K562 (cell line): ENCODE data around the gene AMMECR1L. TPM values are rescaled to one million over a fixed set of nuclear protein-coding genes. Genes with fewer than 3 reads are reported as not detected.
A peak's percentile ranks its signal among the peaks of the same experiment; 100 is the strongest.

Source experiments
- ATAC-seq: fragments of 200-7000 bp; cut with Tn5 transposase; 3 replicates; pipeline ENCODE4 v1.9.1; 2020; ENCODE audit warnings: moderate library complexity
- BruUV-seq: library from RNA; stranded (reverse); fragments of 400-500 nt; replicated peaks from 2 replicates; lab custom pipeline; 2021; lab: Mats Ljungman, UMichigan
- CTCF ChIA-PET: fragments of 300-600 bp; formaldehyde crosslinking; extraction: SDS; loops from one replicate; lab custom pipeline; 2021; ENCODE audit warnings: low intra/inter-chr PET ratio; lab: Yijun Ruan, JAX
- POLR2A ChIA-PET: fragments of 300-600, 350-650 bp; sonication (Branson Sonifier 250); formaldehyde crosslinking; extraction: SDS; loops from one replicate; lab custom pipeline; 2021; ENCODE audit warnings: antibody characterized with exemption, inconsistent platforms; lab: Yijun Ruan, JAX
- DNase-seq, 4 experiments: peaks; one replicate each; pipeline versions ENCODE4 v3.0.0 to v3.0.0-alpha.2; 2011 to 2018; ENCODE audit warnings: low spot score in 3 of 4, mixed read lengths in 3 of 4; ENCODE audit errors: extremely low read depth in 1 of 4
- FAIRE-seq: peaks from 2 replicates; lab custom pipeline; 2011; peaks lifted over from hg19 to GRCh38; lab: Jason Lieb, UNC
- H2AFZ ChIP-seq: 2 replicates; pipeline ENCODE4 v1.6.0; 2011; ENCODE audit warnings: low read depth, low read length, control low read depth, inconsistent platforms
- H3K27ac ChIP-seq: fragments of 200-600 bp; 3 replicates; pipeline ENCODE4 v1.8.0; 2011; ENCODE audit warnings: low read depth, mild to moderate bottlenecking, control low read depth, inconsistent platforms, low read length, moderate library complexity, mixed read lengths; ENCODE audit errors: extremely low read depth
- H3K27me3 ChIP-seq, 2 experiments: fragments of 300-600 bp in 1 of 2; 2 replicates in 1 of 2; 3 replicates in 1 of 2; pipeline versions ENCODE4 v1.6.0 to v1.8.0; 2011; ENCODE audit warnings: inconsistent platforms in 2 of 2, low read length in 2 of 2, mild to moderate bottlenecking in 1 of 2, mixed read lengths in 1 of 2, moderate library complexity in 1 of 2; ENCODE audit not compliant: control insufficient read depth in 2 of 2, insufficient read depth in 2 of 2
- H3K36me3 ChIP-seq: fragments of 300-600 bp; 3 replicates; pipeline ENCODE4 v1.8.0; 2011; ENCODE audit warnings: mild to moderate bottlenecking, low read length, inconsistent platforms; ENCODE audit not compliant: control insufficient read depth, insufficient read depth
- H3K4me1 ChIP-seq, 2 experiments: fragments of 200-600 bp in 1 of 2; replicated peaks in 1 of 2; 2 replicates in 1 of 2; 3 replicates in 1 of 2; pipeline versions ENCODE4 v1.5.1 to v1.8.0; 2011; ENCODE audit warnings: inconsistent platforms in 2 of 2, low read length in 2 of 2, mild to moderate bottlenecking in 1 of 2, mixed read lengths in 1 of 2, moderate library complexity in 1 of 2; ENCODE audit not compliant: control insufficient read depth in 2 of 2, insufficient read depth in 2 of 2
- H3K4me2 ChIP-seq: 2 replicates; pipeline ENCODE4 v1.6.1; 2011; ENCODE audit warnings: low read length, control low read depth, inconsistent platforms, mixed read lengths; ENCODE audit not compliant: insufficient read depth
- H3K4me3 ChIP-seq: fragments of 200-600 bp; sonication (generic), shearing (Covaris generic); 2 replicates; pipeline ENCODE4 v1.5.1; 2016; ENCODE audit warnings: control low read depth, inconsistent platforms
- H3K79me2 ChIP-seq: fragments of 200-600 bp; 3 replicates; pipeline ENCODE4 v1.8.0; 2011; ENCODE audit warnings: low read length, inconsistent platforms; ENCODE audit not compliant: control insufficient read depth, insufficient read depth
- H3K9ac ChIP-seq, 2 experiments: 2 replicates each; pipeline versions ENCODE4 v1.6.0 to v1.6.1; 2011; ENCODE audit warnings: low read depth in 2 of 2, low read length in 2 of 2, control low read depth in 1 of 2, inconsistent platforms in 1 of 2, mild to moderate bottlenecking in 1 of 2, mixed read lengths in 1 of 2; ENCODE audit not compliant: insufficient read depth in 1 of 2
- H3K9me1 ChIP-seq: one replicate; pipeline ENCODE4 v1.6.0; 2011; ENCODE audit warnings: inconsistent platforms, mild to moderate bottlenecking, low read length, moderate library complexity; ENCODE audit not compliant: control insufficient read depth, insufficient read depth
- H3K9me3 ChIP-seq: replicated peaks from 2 replicates; pipeline ENCODE4 v1.5.1; 2011; ENCODE audit warnings: low read depth, low read length, inconsistent platforms; ENCODE audit not compliant: control insufficient read depth, insufficient read depth
- H4K20me1 ChIP-seq: replicated peaks from 2 replicates; pipeline ENCODE4 v1.6.1; 2011; ENCODE audit warnings: low read length, inconsistent platforms, mixed read lengths; ENCODE audit not compliant: control insufficient read depth, insufficient read depth
- JUND ChIP-seq, 2 experiments: IDR thresholded peaks; 2 replicates in 1 of 2; 3 replicates in 1 of 2; pipeline ENCODE4 v1.6.1; 2011; ENCODE audit warnings: borderline replicate concordance in 2 of 2, low read depth in 2 of 2, low read length in 2 of 2, improper control_type of control experiment in 1 of 2, missing biosample characterization in 1 of 2, missing genetic modification characterization in 1 of 2, missing genetic modification reagents in 1 of 2
- LCOR ChIP-seq: sonication (generic); formaldehyde crosslinking; IDR thresholded peaks from 2 replicates; pipeline ENCODE4 v1.8.0; 2022; ENCODE audit warnings: mild to moderate bottlenecking, missing genetic modification reagents
- RBM15 ChIP-seq: fragments of 200-400 bp; formaldehyde crosslinking; IDR thresholded peaks from 2 replicates; pipeline ENCODE4 v1.6.1; 2018; ENCODE audit warnings: mild to moderate bottlenecking, low read length, moderate library complexity; ENCODE audit not compliant: insufficient read depth
- SIN3A ChIP-seq, 2 experiments: fragments of 150-350 bp in 1 of 2; IDR thresholded peaks; 2 replicates each; pipeline ENCODE4 v1.6.1; 2011 to 2016; ENCODE audit warnings: borderline replicate concordance in 2 of 2, low read depth in 2 of 2, low read length in 2 of 2, mild to moderate bottlenecking in 2 of 2, moderate library complexity in 2 of 2; ENCODE audit not compliant: control insufficient read depth in 1 of 2
- SMARCE1 ChIP-seq: fragments of 450-650 bp; IDR thresholded peaks from 2 replicates; pipeline ENCODE4 v1.7.1; 2016; ENCODE audit warnings: mild to moderate bottlenecking
- ZSCAN29 ChIP-seq: fragments of 450-650 bp; IDR thresholded peaks from 2 replicates; pipeline ENCODE4 v1.6.1; 2017
- WGBS: fragments of 100-300 bp; shearing (Covaris generic); methylation state at CpG from one replicate; pipeline ENCODE4 v1.1.6; 2016; ENCODE audit warnings: low coverage, mixed read lengths; ENCODE audit not compliant: insufficient coverage; ENCODE audit errors: missing lambda C conversion rate; 5-methylcytosine and 5-hydroxymethylcytosine counted together
- in situ Hi-C: fragments of 300-500 bp; cut with MboI; formaldehyde crosslinking; loops from 4 replicates; pipeline ENCODE4 v1.15.0; 2018; ENCODE audit warnings: inconsistent platforms, mixed read lengths
- intact Hi-C: fragments of 100-400 bp; cut with micrococcal nuclease; formaldehyde crosslinking; loops from 2 replicates; pipeline ENCODE4 v1.14.2; 2022
- polyA plus RNA-seq, 8 experiments: library from polyadenylated mRNA; depleted of rRNA in 4 of 8; stranded (reverse) in 5 of 8; unstranded in 3 of 8; fragments of >200 nt; fragmentation: Nextera tagmentation in 2 of 8; fragmentation: Illumina TruSeq in 1 of 8; extraction: Ambion mirVana in 2 of 8; extraction: Trizol in 1 of 8; gene quantifications; 2 replicates each; pipeline versions ENCODE4 v1.2.1 to v1.2.3, GENCODE V29; 2011 to 2014; ENCODE audit warnings: inconsistent platforms in 1 of 8, missing spikeins in 1 of 8
- total RNA-seq, 7 experiments: library from RNA; depleted of rRNA in 6 of 7; stranded (reverse); fragments of >200 nt in 6 of 7; fragmentation: Illumina TruSeq in 2 of 7; extraction: Trizol in 2 of 7; gene quantifications; 2 replicates each; pipeline versions ENCODE4 v1.2.1 to v1.2.3, GENCODE V29; 2011 to 2021; ENCODE audit warnings: low replicate concordance in 1 of 7
- TF ChIP-seq, protein P1 (sequence below): fragments of 200-800 bp; sonication (Bioruptor generic); IDR thresholded peaks from 2 replicates; pipeline ENCODE4 v1.6.1; 2017; ENCODE audit warnings: missing genetic modification characterization, missing compliant biosample characterization
- TF ChIP-seq, protein P2 (sequence below): sonication (generic); formaldehyde crosslinking; IDR thresholded peaks from 2 replicates; pipeline ENCODE4 v1.8.1; 2023; ENCODE audit warnings: mild to moderate bottlenecking, missing genetic modification reagents
- TF ChIP-seq, protein P3 (sequence below), 2 experiments: IDR thresholded peaks in 1 of 2; conservative IDR thresholded peaks in 1 of 2; 2 replicates each; pipeline ENCODE4 v1.6.1; 2016; ENCODE audit warnings: low read depth in 2 of 2, mild to moderate bottlenecking in 1 of 2, missing compliant biosample characterization in 1 of 2, missing genetic modification characterization in 1 of 2, moderate library complexity in 1 of 2

Gene AMMECR1L
- total and polyA plus RNA-seq, 9 of the 15 experiments (the other 6 are each of a cell fraction or from before 2014, with no cell fraction given) = 3.7 to 15.3 (median 9.1) TPM

DNA sequence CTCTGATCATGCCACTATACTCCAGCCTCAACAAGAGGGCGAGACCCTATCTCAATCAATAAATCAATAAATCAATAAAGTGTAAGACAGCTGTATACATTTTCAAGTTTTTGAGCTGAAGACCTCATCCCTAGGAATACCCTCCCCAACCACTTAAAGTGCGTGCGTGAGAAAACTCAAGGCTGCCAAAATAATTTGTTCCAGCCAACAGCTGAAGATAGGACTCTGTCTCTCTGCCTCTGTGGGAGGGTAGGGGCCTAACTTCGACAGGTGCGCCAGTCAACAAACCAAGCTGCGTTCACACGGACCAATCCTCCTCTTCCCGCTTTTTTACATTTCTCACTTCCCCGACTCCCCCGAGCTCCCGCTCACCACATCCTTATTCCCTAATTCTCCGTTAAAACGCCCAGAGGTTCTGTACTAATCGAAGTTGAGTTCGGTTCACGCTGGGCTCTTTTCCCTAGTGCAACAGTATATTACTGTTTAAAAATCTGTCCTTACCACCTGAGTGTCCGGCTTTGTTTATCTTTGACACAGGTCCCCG, 28.4 kb downstream of the AMMECR1L start:
- FAIRE-seq (peak; percentile 52), ATAC-seq (peak; percentile 31), DNase-seq (peak in 2 of 4 experiments; percentile 34 to 43)
- intact Hi-C loops = loop anchor here (5.0 kb wide), 3 partner anchors 170 to 375 kb away; partner anchors contain the start of genes SAP130 and UGGT1
- POLR2A ChIA-PET = interaction anchor here (0.6 to 1.1 kb wide), 5 partner anchors 13 to 103 kb away, joined by 3 to 4 read pairs (median 3); no protein-coding TSS in a partner anchor
- peaks cover 34% of the 10 kb centered on the region for H3K36me3 ChIP-seq
- H3K79me2 ChIP-seq = peaks cover 56% of the 10 kb centered on the region
- peaks cover 8% of the 10 kb centered on the region; the same call in 1 of the 2 replicates for H4K20me1 ChIP-seq
- H3K4me3 ChIP-seq = peak overlapping the region; percentile 70
- peak overlapping the region; percentile 93 to 99 for H3K9ac ChIP-seq
- CTCF ChIA-PET = no interaction called here
- peak overlapping the region; percentile 85 for H2AFZ ChIP-seq
- no peaks in the 10 kb centered on the region for H3K9me3 ChIP-seq
- H3K27ac ChIP-seq = peak overlapping the region; percentile 85
- no peaks in the 10 kb centered on the region for H3K27me3 ChIP-seq
- TSS peak; percentile 69 for BruUV-seq
- peak overlapping the region; percentile 87 for H3K4me2 ChIP-seq
- in situ Hi-C loops = no loop called here
- WGBS = under 1% methylated on average over 18 of the region's 18 CpGs
- H3K9me1 ChIP-seq = peaks cover 4% of the 10 kb centered on the region
- peaks cover 28 to 29% of the 10 kb centered on the region in 2 experiments for H3K4me1 ChIP-seq
- TF ChIP-seq, protein P1, sequence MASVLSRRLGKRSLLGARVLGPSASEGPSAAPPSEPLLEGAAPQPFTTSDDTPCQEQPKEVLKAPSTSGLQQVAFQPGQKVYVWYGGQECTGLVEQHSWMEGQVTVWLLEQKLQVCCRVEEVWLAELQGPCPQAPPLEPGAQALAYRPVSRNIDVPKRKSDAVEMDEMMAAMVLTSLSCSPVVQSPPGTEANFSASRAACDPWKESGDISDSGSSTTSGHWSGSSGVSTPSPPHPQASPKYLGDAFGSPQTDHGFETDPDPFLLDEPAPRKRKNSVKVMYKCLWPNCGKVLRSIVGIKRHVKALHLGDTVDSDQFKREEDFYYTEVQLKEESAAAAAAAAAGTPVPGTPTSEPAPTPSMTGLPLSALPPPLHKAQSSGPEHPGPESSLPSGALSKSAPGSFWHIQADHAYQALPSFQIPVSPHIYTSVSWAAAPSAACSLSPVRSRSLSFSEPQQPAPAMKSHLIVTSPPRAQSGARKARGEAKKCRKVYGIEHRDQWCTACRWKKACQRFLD = peak; percentile 61; the same call in 1 of the 2 replicates
- TF ChIP-seq, protein P2, sequence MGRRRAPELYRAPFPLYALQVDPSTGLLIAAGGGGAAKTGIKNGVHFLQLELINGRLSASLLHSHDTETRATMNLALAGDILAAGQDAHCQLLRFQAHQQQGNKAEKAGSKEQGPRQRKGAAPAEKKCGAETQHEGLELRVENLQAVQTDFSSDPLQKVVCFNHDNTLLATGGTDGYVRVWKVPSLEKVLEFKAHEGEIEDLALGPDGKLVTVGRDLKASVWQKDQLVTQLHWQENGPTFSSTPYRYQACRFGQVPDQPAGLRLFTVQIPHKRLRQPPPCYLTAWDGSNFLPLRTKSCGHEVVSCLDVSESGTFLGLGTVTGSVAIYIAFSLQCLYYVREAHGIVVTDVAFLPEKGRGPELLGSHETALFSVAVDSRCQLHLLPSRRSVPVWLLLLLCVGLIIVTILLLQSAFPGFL (CRISPR knock-in tag) = no peak
- 0 out of 2 replicates have a peak, but pooled peaks have one; percentile 14 for TF ChIP-seq SMARCE1
- no peak for TF ChIP-seq RBM15
- 0 out of 2 replicates have a peak, but pooled peaks have one; percentile 3 for TF ChIP-seq LCOR (CRISPR knock-in tag)
- TF ChIP-seq ZSCAN29 = peak; percentile 39; the same call in 1 of the 2 replicates
- no peak for TF ChIP-seq JUND (IDR thresholded peaks at IDR 0.05; ENCODE audit: borderline replicate concordance, low read depth, low read length)
- no peak for TF ChIP-seq JUND (tag; IDR thresholded peaks at IDR 0.05; ENCODE audit: borderline replicate concordance, low read depth, low read length)
- TF ChIP-seq SIN3A (IDR thresholded peaks at IDR 0.05; ENCODE audit: borderline replicate concordance in 2 of 2, control insufficient read depth in 1 of 2, low read depth in 2 of 2, low read length in 2 of 2) = 0 out of 4 replicates have a peak, but pooled peaks of 1 of the 2 experiments have one; percentile 32
- TF ChIP-seq, protein P3, sequence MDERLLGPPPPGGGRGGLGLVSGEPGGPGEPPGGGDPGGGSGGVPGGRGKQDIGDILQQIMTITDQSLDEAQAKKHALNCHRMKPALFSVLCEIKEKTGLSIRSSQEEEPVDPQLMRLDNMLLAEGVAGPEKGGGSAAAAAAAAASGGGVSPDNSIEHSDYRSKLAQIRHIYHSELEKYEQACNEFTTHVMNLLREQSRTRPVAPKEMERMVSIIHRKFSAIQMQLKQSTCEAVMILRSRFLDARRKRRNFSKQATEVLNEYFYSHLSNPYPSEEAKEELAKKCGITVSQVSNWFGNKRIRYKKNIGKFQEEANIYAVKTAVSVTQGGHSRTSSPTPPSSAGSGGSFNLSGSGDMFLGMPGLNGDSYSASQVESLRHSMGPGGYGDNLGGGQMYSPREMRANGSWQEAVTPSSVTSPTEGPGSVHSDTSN (CRISPR knock-in tag; IDR thresholded peaks at IDR 0.05; ENCODE audit: low read depth) = no peak
- TF ChIP-seq, protein P3 (tag; conservative IDR thresholded peaks at IDR 0.05; ENCODE audit: low read depth) = 0 out of 2 replicates have a peak, but pooled peaks have one; percentile 31
